GM12864 (cell line): Measurements from ENCODE around the gene CSTPP1.

Source experiments
- DNase-seq: peaks from one replicate; pipeline ENCODE4 v3.0.0-alpha.2; 2011; ENCODE audit warnings: low read depth
- H3K4me3 ChIP-seq: 2 replicates; pipeline ENCODE4 v1.5.1; 2011; ENCODE audit warnings: mild to moderate bottlenecking, low read depth, low read length, control low read depth
- TF ChIP-seq, protein P1 (sequence below): IDR thresholded peaks from 2 replicates; pipeline ENCODE4 v1.5.1; 2011; ENCODE audit warnings: low read depth, mild to moderate bottlenecking, moderate library complexity, low read length, control low read depth, inconsistent platforms; ENCODE audit errors: missing control alignments

CSTPP1 gene, protein sequence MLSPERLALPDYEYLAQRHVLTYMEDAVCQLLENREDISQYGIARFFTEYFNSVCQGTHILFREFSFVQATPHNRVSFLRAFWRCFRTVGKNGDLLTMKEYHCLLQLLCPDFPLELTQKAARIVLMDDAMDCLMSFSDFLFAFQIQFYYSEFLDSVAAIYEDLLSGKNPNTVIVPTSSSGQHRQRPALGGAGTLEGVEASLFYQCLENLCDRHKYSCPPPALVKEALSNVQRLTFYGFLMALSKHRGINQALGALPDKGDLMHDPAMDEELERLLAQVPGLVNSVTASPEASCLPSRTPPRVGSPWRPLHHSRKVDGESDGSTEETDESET

DNA sequence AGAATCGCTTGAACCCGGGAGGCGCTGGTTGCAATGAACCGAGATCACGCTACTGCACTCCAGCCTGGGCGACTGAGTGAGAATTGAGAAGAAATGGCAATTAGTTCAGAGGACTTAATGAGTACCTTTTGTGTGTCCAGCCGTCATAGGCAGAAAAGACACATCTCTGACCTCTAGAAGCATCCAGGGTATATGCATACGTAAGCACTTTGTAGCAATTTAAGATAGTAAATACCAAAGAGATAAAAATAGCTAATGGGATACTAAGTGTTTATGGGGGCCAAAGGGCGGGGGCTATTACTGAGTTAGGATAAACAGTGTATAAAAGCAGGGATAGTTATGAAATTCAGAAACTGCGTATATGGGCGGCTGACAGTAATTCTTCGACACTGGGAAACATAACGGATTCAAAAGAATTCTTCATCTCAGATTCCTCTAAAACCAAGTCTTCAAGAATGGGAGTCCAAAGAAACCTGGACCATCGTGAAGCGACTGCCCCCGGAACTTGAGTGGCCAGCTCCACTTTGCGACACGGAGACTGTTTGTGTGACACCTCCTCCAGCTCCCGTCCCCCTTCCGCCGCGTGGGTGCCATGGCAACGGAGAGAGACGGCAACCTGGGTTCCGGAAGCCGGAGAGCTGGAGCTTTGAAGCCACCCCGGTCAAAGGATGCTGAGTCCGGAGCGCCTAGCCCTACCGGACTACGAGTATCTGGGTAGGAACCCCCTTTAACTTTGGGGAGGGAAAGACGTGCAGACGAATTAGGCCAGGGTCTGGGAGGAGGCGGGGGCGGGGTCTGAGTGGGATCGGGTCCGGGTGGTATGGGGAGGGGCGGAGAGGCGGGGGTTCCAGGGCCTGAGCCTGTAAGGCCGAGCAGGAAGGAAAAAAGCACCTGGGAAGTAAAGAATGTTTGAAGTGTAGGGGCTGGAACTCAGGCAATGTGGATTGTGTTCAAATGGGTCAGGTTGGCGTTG is at the start of gene CSTPP1:
Gene CSTPP1 (plus strand): TSS at position 624 of the 973 bp plus-strand sequence. CDS start 45 bp downstream, at position 669.
- H3K4me3 ChIP-seq = peak within 1 kb of the TSS; percentile 74
- peak; percentile 89 for DNase-seq
- TF ChIP-seq, protein P1, sequence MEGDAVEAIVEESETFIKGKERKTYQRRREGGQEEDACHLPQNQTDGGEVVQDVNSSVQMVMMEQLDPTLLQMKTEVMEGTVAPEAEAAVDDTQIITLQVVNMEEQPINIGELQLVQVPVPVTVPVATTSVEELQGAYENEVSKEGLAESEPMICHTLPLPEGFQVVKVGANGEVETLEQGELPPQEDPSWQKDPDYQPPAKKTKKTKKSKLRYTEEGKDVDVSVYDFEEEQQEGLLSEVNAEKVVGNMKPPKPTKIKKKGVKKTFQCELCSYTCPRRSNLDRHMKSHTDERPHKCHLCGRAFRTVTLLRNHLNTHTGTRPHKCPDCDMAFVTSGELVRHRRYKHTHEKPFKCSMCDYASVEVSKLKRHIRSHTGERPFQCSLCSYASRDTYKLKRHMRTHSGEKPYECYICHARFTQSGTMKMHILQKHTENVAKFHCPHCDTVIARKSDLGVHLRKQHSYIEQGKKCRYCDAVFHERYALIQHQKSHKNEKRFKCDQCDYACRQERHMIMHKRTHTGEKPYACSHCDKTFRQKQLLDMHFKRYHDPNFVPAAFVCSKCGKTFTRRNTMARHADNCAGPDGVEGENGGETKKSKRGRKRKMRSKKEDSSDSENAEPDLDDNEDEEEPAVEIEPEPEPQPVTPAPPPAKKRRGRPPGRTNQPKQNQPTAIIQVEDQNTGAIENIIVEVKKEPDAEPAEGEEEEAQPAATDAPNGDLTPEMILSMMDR = no peak

DNA sequence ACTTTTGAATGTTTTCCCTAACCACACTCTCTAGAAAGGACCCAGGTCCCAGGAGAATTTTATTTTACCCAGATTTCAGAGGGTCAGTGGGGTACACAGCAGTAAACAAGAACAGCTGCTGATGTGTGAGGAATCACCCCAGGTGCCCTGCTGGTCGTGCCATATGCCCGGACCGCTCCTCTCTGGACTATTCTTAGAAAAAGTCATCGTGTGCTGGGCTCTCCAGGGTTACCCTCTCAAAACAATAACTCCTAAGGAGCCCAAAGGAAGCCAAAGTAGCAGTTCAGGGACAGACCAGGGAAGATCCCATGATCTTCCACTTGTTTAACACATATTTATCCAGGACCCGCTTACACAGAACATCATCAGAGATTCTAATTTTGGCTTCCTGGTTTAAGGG is 47.9 kb upstream of the CSTPP1 start:
- DNase-seq = no peak
- TF ChIP-seq, protein P1 = no peak
- no peak overlapping the region for H3K4me3 ChIP-seq

DNA sequence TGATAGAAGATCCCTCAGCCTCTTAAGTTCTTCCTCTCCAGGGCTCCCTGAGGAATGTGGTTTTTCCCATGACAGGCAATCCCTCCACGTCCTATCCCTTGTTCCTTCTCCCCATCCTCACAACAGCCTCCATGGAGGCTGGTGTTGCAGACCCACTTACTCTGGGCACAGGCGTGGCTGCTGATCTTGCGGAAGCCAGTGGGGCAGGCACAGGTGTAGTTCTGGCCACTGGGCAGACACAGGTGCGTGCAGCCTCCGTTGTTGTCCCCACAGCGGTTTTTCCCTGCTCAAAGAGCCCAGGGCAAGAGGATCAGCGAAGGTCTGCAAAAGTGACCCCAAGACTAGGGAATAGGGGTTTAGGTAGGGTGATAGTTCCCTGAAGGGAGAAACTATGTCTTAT is 47.3 kb upstream of the CSTPP1 start:
- no peak for DNase-seq
- TF ChIP-seq, protein P1 = no peak
- H3K4me3 ChIP-seq = no peak overlapping the region

DNA sequence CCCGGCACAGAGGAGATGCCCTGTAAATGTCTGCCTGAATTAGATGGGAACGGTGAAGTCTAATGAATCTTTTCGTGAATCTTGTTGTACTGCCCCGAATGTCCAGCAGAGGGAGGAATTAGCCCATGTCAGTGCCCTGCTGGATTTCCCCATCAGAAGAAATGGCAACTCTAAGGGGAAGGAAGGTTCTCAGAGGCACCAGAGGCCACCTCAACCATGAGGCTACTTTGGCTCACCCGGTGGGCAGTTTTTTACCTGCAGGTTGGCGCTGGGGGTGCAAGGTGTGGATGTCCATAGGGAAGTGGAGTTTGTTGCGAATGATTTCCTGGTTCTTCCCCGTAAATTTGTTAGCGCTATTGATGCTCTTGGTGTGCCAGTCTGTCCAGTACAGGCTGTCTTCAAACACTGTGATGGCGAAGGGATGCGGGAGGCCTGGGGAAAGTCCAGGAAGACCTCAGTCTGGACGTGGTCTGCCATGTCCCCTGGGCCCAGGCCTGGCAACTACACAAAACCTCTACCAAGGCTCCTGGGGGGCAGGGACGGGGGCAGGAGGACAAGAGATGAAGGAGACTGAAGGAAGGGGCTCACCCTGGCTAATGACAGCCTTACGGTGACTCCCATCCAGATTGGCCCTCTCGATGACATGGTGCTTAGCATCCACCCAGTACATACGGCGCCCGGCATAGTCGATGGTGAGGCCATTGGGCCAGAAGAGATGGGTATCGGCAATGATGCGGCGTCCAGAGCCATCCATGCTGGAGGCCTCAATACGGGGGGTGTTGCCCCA is 46.7 kb upstream of the CSTPP1 start:
- no peak overlapping the region for H3K4me3 ChIP-seq
- TF ChIP-seq, protein P1 = peak; percentile 89
- peak; percentile 40 for DNase-seq

DNA sequence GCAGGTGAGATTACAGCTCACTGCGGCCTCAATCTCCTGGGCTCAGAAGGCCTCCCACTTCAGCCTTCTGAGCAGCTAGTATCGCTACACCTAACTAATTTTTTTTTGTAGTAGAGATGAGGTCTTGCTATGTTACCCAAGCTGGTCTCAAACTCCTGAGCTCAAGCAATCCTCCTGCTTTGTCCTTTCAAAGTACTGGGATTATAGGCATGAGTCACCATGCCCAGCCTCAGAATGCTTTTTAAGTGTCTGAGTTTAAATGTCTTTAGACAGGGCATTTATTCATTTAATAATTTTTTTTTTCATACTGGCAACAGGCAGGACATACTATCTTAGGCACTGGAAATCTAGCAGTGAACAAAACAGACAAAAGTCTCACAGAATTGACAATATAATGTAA is 45.9 kb upstream of the CSTPP1 start:
- TF ChIP-seq, protein P1 = no peak

DNA sequence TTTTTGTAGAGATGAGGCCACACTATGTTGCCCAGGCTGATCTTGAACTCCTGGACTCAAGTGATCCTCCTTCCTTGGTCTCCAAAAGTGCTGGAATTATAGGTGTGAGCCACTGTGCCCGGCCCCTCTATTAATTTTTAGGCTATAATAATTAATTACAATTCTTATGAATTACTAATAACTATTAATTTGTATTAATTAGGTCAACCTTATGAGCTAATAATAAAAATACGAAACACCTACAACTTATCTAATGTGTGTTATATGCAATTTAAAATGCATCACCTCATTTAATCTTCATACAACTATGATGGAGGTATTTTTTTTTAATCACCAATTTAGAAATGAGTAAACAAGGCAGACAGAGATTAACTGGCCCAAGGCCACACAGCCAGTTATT is 44.5 kb upstream of the CSTPP1 start:
- no peak for DNase-seq
- TF ChIP-seq, protein P1 = no peak
- no peak overlapping the region for H3K4me3 ChIP-seq

More for the DNA sequence above, 45.9 kb upstream of the CSTPP1 start:
- H3K4me3 ChIP-seq = no peak overlapping the region
- DNase-seq = no peak
